Mammary epithelial cell (primary cell): ENCODE data around the gene RNF11.

ENCODE experiments used
- EZH2 ChIP-seq: IDR thresholded peaks from 2 replicates; pipeline ENCODE4 v1.6.1; 2012; ENCODE audit warnings: low read length, inconsistent platforms, borderline replicate concordance
- TF ChIP-seq, protein P1 (sequence below), 2 donors: IDR thresholded peaks in 1 of 2; conservative IDR thresholded peaks in 1 of 2; 2 replicates each; pipeline ENCODE4 v1.5.1; 2011 to 2012; ENCODE audit warnings: inconsistent platforms in 2 of 2, low read length in 2 of 2, mild to moderate bottlenecking in 2 of 2, control low read depth in 1 of 2, low read depth in 1 of 2; ENCODE audit not compliant: insufficient read depth in 1 of 2; ENCODE audit errors: extremely low read depth in 1 of 2

DNA sequence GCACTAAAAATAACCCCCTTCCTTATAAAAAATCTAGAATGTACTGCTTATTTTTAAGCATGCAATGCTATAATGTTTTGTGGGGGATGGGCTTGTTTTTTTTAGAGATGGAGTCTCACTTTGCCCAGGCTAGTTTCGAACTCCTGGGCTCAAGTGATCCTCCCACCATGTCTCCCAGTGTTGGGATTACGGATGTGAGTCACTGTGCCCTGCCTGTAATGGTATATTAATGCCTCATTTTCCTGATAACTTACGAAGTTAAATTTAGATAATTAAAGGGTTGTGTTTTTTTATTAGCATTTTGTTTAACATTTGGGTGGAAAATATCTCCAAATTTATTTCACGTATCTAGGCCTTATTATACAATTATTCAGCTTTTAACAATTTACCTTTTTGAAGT lies 6.5 kb downstream of the RNF11 start:
- TF ChIP-seq, protein P1, sequence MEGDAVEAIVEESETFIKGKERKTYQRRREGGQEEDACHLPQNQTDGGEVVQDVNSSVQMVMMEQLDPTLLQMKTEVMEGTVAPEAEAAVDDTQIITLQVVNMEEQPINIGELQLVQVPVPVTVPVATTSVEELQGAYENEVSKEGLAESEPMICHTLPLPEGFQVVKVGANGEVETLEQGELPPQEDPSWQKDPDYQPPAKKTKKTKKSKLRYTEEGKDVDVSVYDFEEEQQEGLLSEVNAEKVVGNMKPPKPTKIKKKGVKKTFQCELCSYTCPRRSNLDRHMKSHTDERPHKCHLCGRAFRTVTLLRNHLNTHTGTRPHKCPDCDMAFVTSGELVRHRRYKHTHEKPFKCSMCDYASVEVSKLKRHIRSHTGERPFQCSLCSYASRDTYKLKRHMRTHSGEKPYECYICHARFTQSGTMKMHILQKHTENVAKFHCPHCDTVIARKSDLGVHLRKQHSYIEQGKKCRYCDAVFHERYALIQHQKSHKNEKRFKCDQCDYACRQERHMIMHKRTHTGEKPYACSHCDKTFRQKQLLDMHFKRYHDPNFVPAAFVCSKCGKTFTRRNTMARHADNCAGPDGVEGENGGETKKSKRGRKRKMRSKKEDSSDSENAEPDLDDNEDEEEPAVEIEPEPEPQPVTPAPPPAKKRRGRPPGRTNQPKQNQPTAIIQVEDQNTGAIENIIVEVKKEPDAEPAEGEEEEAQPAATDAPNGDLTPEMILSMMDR (conservative IDR thresholded peaks at IDR 0.05 in 1 of 2, IDR thresholded peaks at IDR 0.05 in 1 of 2; ENCODE audit: extremely low read depth in 1 of 2, insufficient read depth in 1 of 2, low read depth in 1 of 2, low read length in 2 of 2), result no peak
- TF ChIP-seq EZH2, result no peak
